Tibial nerve (tissue), 4 donors: ENCODE data around the gene FAM13B. TPM values are rescaled to one million over a fixed set of nuclear protein-coding genes. Genes with fewer than 3 reads are reported as not detected.

ENCODE experiments used
- DNase-seq, 2 donors: peaks; one replicate each; pipeline ENCODE4 v3.0.0-alpha.2; 2019; ENCODE audit warnings: low spot score in 2 of 2
- H3K27ac ChIP-seq, 4 donors: fragments of 200-600 bp; sonication (generic) in 3 of 4; one replicate each; pipeline ENCODE4 v1.5.1; 2017 to 2019; ENCODE audit warnings: mild to moderate bottlenecking in 1 of 4
- H3K27me3 ChIP-seq, 2 donors: fragments of 200-600 bp; sonication (generic) in 1 of 2; one replicate each; pipeline versions ENCODE4 v1.5.1 to v1.6.0; 2017 to 2019
- H3K36me3 ChIP-seq, 3 donors: fragments of 200-600 bp; sonication (generic); one replicate each; pipeline ENCODE4 v1.5.1; 2018 to 2019
- H3K4me1 ChIP-seq, 4 donors: fragments of 200-600 bp; sonication (generic) in 3 of 4; one replicate each; pipeline ENCODE4 v1.5.1; 2017 to 2019
- H3K4me3 ChIP-seq, 4 donors: fragments of 200-600 bp; sonication (generic) in 3 of 4; one replicate each; pipeline ENCODE4 v1.5.1; 2017 to 2019; ENCODE audit warnings: mild to moderate bottlenecking in 1 of 4, moderate library complexity in 1 of 4
- H3K9me3 ChIP-seq, 4 donors: fragments of 200-600 bp; sonication (generic) in 3 of 4; one replicate each; pipeline ENCODE4 v1.5.1; 2017 to 2019
- CTCF ChIP-seq, 5 experiments: fragments of 200-600 bp in 3 of 5; fragments of 450-650 bp in 2 of 5; sonication (generic) in 3 of 5; IDR thresholded peaks; one replicate each; pipeline ENCODE4 v1.5.1; 2016 to 2019; ENCODE audit warnings: antibody characterized with exemption in 5 of 5, mild to moderate bottlenecking in 3 of 5, moderate library complexity in 2 of 5
- EP300 ChIP-seq, 2 donors: sonication (generic); formaldehyde crosslinking; IDR thresholded peaks; one replicate each; pipeline ENCODE4 v1.6.1; 2017; ENCODE audit warnings: antibody characterized with exemption in 2 of 2, mild to moderate bottlenecking in 1 of 2
- POLR2A ChIP-seq, 2 donors: fragments of 450-650 bp; IDR thresholded peaks; one replicate each; pipeline ENCODE4 v1.6.1; 2017; ENCODE audit warnings: antibody characterized with exemption in 2 of 2, mild to moderate bottlenecking in 2 of 2, moderate library complexity in 2 of 2
- WGBS, 2 donors: methylation state at CpG; one replicate each; pipeline ENCODE4 v1.1.5; 2018; 5-methylcytosine and 5-hydroxymethylcytosine counted together
- total RNA-seq, 4 donors: library from RNA; depleted of rRNA; stranded (reverse); fragments of >200 nt; gene quantifications; one replicate each; pipeline ENCODE4 v1.1.0, GENCODE V29; 2016

The FAM13B gene
- total RNA-seq, 4 donors from 2014 or later: 59.4 to 85.9 (median 72.3) TPM

- H3K27me3 ChIP-seq: no peaks in the 10 kb centered on the region
- no peak for DNase-seq
- WGBS, 2 donors: 82 to 91% methylated on average over 3 of the region's 3 CpGs
- no peaks in the 10 kb centered on the region for H3K9me3 ChIP-seq
- peaks cover 0 to 15% (median 0%) of the 10 kb centered on the region in 4 donors for H3K4me1 ChIP-seq
- no peak overlapping the region for H3K27ac ChIP-seq
- no peak for TF ChIP-seq EP300 (IDR thresholded peaks at IDR 0.05)
- TF ChIP-seq POLR2A (IDR thresholded peaks at IDR 0.05): no peak
- TF ChIP-seq CTCF (IDR thresholded peaks at IDR 0.05): no peak
- H3K4me3 ChIP-seq: no peak overlapping the region
- peaks cover 0 to 40% (median 7%) of the 10 kb centered on the region in 3 donors for H3K36me3 ChIP-seq
Measured at GRCh38 chr5:137935694-137936093, 97.2 kb downstream of the FAM13B start.

GRCh38 chr5:137935190-137935589 is 97.7 kb downstream of the FAM13B start:
- Histone ChIP-seq H3K36me3 (peaks cover 0 to 35% (median 4%) of the 10 kb centered on the region in 3 donors), H3K9me3 (no peaks in the 10 kb centered on the region), H3K4me1 (peaks cover 0 to 15% (median 0%) of the 10 kb centered on the region in 4 donors), H3K27me3 (no peaks in the 10 kb centered on the region), H3K4me3 (no peak overlapping the region), H3K27ac (no peak overlapping the region)
- 68 to 76% methylated on average over 1 of the region's 1 CpG for WGBS, 2 donors
- no peak for DNase-seq
- TF ChIP-seq CTCF (IDR thresholded peaks at IDR 0.05) (no peak), POLR2A (IDR thresholded peaks at IDR 0.05) (no peak)

DNA sequence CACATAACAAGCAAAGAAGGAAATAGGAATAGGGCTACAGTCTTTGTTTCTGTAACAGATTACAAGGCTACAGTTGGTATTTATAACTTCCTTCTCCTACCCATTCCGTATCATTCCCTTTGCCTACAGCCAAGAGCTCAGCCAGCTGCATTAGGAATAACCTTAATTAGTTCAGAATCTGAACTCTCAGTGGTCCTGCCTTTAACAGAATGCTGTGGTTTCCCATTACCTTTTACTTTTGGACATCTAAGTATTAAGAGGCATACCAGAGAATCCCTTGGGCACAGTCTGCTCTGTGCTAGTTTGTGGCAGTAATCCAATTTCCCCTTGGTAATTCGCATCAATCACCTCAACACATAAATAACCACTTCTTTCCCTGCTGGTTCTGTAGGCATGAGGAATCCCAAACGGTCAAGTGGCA is 99.4 kb downstream of the FAM13B start:
- DNase-seq: no peak
- 28 to 33% methylated on average over 3 of the region's 3 CpGs for WGBS, 2 donors
- H3K9me3 ChIP-seq: no peaks in the 10 kb centered on the region
- TF ChIP-seq CTCF (IDR thresholded peaks at IDR 0.05): no peak
- TF ChIP-seq EP300 (IDR thresholded peaks at IDR 0.05): no peak
- no peak for TF ChIP-seq POLR2A (IDR thresholded peaks at IDR 0.05)
- peaks cover 0 to 15% (median 0%) of the 10 kb centered on the region in 4 donors for H3K4me1 ChIP-seq
- H3K4me3 ChIP-seq: no peak overlapping the region
- peaks cover 0 to 24% (median 0%) of the 10 kb centered on the region in 3 donors for H3K36me3 ChIP-seq
- H3K27ac ChIP-seq: peak overlapping the region in 1 of 4 donors; percentile 5
- H3K27me3 ChIP-seq: no peaks in the 10 kb centered on the region

DNA sequence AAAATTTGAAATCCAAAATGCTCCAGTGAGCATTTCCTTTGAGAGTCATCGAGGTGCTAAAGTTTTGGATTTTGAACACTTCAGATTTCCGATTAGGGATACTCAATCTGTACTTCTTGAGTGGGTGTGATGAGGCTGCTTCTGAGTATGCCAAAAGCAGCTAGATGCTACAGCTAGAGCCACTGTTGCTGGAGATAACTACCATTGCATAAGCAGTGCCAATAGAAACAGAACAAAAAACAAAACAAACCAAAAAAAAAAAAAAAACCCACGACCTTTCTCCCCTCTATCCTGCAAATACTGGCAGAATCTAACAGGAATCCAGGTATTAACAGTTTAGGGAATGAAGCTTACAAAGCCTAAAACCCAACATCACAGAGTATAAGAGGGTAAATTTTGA is 100.1 kb downstream of the FAM13B start:
- Histone ChIP-seq H3K4me3 (no peak overlapping the region), H3K27me3 (no peaks in the 10 kb centered on the region), H3K4me1 (peaks cover 0 to 15% (median 0%) of the 10 kb centered on the region in 4 donors), H3K9me3 (no peaks in the 10 kb centered on the region), H3K27ac (no peak overlapping the region), H3K36me3 (peaks cover 0 to 28% (median 0%) of the 10 kb centered on the region in 3 donors)
- 48 to 59% methylated on average over 3 of the region's 3 CpGs for WGBS, 2 donors
- DNase-seq: no peak
- TF ChIP-seq EP300 (IDR thresholded peaks at IDR 0.05) (no peak), POLR2A (IDR thresholded peaks at IDR 0.05) (no peak)

- 51% methylated on average over 4 of the region's 4 CpGs for WGBS, 2 donors
- Histone ChIP-seq H3K27me3 (no peaks in the 10 kb centered on the region), H3K27ac (no peak overlapping the region), H3K4me1 (no peaks in the 10 kb centered on the region), H3K4me3 (no peak overlapping the region), H3K36me3 (peaks cover 0 to 20% (median 0%) of the 10 kb centered on the region in 3 donors), H3K9me3 (no peaks in the 10 kb centered on the region)
- no peak for DNase-seq
- TF ChIP-seq EP300 (IDR thresholded peaks at IDR 0.05) (no peak), POLR2A (IDR thresholded peaks at IDR 0.05) (no peak)
Measured at GRCh38 chr5:137923856-137924255, 109.0 kb downstream of the FAM13B start.

GRCh38 chr5:137921931-137922330 is 110.9 kb downstream of the FAM13B start:
- Histone ChIP-seq H3K9me3 (no peaks in the 10 kb centered on the region), H3K4me1 (no peaks in the 10 kb centered on the region), H3K36me3 (peaks cover 0 to 3% (median 0%) of the 10 kb centered on the region in 3 donors), H3K27me3 (no peaks in the 10 kb centered on the region), H3K4me3 (no peak overlapping the region), H3K27ac (no peak overlapping the region)
- 39 to 54% methylated on average over 3 of the region's 3 CpGs for WGBS, 2 donors
- DNase-seq: no peak
- TF ChIP-seq EP300 (IDR thresholded peaks at IDR 0.05) (no peak), POLR2A (IDR thresholded peaks at IDR 0.05) (no peak), CTCF (IDR thresholded peaks at IDR 0.05) (no peak)
